ENCODE results near the gene MADD.

The MADD gene

GRCh38 chr11:47350315-47350714, 80.4 kb downstream of the MADD start:
- H3K27me3 ChIP-seq (replicated peaks; ENCODE audit: control insufficient read depth, insufficient read depth, low read length) = no peaks in the 10 kb centered on the region
- H3K36me3 ChIP-seq (ENCODE audit: control insufficient read depth, insufficient read depth, low read length) = no peaks in the 10 kb centered on the region
- no peak overlapping the region for H3K4me3 ChIP-seq (replicated peaks; ENCODE audit: low read depth, low read length)
- no peak for TF ChIP-seq CTCF (IDR thresholded peaks at IDR 0.05; ENCODE audit: insufficient read depth, low read length, poor library complexity, severe bottlenecking)
- no peak for DNase-seq (ENCODE audit: extremely low read depth, insufficient read length)

- Histone ChIP-seq H3K27me3 (replicated peaks; ENCODE audit: control insufficient read depth, insufficient read depth, low read length) (no peaks in the 10 kb centered on the region), H3K4me3 (replicated peaks; ENCODE audit: low read depth, low read length) (no peak overlapping the region), H3K36me3 (ENCODE audit: control insufficient read depth, insufficient read depth, low read length) (peaks cover 2% of the 10 kb centered on the region)
- no peak for DNase-seq (ENCODE audit: extremely low read depth, insufficient read length)
- TF ChIP-seq CTCF (IDR thresholded peaks at IDR 0.05; ENCODE audit: insufficient read depth, low read length, poor library complexity, severe bottlenecking) = no peak
Observed at GRCh38 chr11:47351156-47352126, 81.5 kb downstream of the MADD start.

GRCh38 chr11:47352556-47352955, 82.6 kb downstream of the MADD start, which contains the start of gene MYBPC3:
TSS of gene MYBPC3 (minus strand) at chr11:47352702. CDS start at chr11:47352647, 55 bp downstream.
- H3K27me3 ChIP-seq (replicated peaks; ENCODE audit: control insufficient read depth, insufficient read depth, low read length) = no peaks in the 10 kb centered on the region
- H3K4me3 ChIP-seq (replicated peaks; ENCODE audit: low read depth, low read length) = no peak within 1 kb of the TSS
- TF ChIP-seq CTCF (IDR thresholded peaks at IDR 0.05; ENCODE audit: insufficient read depth, low read length, poor library complexity, severe bottlenecking) = no peak
- no peak for DNase-seq (ENCODE audit: extremely low read depth, insufficient read length)
- H3K36me3 ChIP-seq (ENCODE audit: control insufficient read depth, insufficient read depth, low read length) = peaks cover 2% of the 10 kb centered on the region

GRCh38 chr11:47353978-47354774, 84.2 kb downstream of the MADD start:
- Histone ChIP-seq H3K27me3 (replicated peaks; ENCODE audit: control insufficient read depth, insufficient read depth, low read length) (no peaks in the 10 kb centered on the region), H3K36me3 (ENCODE audit: control insufficient read depth, insufficient read depth, low read length) (peaks cover 6% of the 10 kb centered on the region), H3K4me3 (replicated peaks; ENCODE audit: low read depth, low read length) (no peak overlapping the region)
- DNase-seq (ENCODE audit: extremely low read depth, insufficient read length) = no peak
- TF ChIP-seq CTCF (IDR thresholded peaks at IDR 0.05; ENCODE audit: insufficient read depth, low read length, poor library complexity, severe bottlenecking) = no peak

GRCh38 chr11:47354913-47355282, 85.0 kb downstream of the MADD start:
- Histone ChIP-seq H3K27me3 (replicated peaks; ENCODE audit: control insufficient read depth, insufficient read depth, low read length) (no peaks in the 10 kb centered on the region), H3K4me3 (replicated peaks; ENCODE audit: low read depth, low read length) (no peak overlapping the region), H3K36me3 (ENCODE audit: control insufficient read depth, insufficient read depth, low read length) (peaks cover 9% of the 10 kb centered on the region)
- TF ChIP-seq CTCF (IDR thresholded peaks at IDR 0.05; ENCODE audit: insufficient read depth, low read length, poor library complexity, severe bottlenecking) = no peak
- DNase-seq (ENCODE audit: extremely low read depth, insufficient read length) = no peak
